Measurements from ENCODE around the gene TMX4.

TMX4 gene

DNA sequence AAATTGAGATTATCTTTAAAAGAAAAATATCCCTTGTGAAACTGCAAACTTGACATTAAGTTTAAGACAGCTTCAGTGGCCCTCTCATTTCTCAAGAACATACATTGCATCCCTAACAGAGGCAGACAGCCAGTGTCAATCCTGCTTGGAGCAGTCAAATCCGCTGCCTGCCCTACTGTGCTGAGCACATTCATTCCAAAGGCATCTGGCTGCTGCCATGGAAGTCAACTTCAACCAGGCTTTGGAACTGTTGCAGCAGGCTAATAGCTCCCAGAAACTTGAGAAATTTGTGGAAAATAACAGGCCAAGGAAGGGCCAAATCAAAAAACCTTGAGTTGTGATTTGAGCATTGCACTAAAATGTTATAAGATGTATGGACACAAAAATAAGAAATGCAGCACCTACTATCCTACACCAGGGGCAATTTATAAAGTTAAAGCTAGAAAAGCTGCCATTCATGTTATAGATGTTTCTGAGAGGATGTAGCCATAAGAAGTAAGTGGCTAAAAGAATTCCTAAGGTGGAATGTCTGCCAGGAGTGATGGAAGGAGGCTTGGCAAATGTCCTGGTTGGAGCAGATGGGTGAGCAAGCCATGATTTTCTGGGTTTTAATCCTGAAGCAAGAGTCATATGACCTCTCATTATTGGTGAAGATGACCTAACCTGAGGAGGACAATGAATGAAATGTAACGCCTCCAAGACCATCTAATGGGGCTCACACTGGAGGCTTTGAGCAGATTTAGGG lies 47.9 kb downstream of the TMX4 start:
- DNase-seq (ENCODE audit: low read depth, low spot score): no peak

DNA sequence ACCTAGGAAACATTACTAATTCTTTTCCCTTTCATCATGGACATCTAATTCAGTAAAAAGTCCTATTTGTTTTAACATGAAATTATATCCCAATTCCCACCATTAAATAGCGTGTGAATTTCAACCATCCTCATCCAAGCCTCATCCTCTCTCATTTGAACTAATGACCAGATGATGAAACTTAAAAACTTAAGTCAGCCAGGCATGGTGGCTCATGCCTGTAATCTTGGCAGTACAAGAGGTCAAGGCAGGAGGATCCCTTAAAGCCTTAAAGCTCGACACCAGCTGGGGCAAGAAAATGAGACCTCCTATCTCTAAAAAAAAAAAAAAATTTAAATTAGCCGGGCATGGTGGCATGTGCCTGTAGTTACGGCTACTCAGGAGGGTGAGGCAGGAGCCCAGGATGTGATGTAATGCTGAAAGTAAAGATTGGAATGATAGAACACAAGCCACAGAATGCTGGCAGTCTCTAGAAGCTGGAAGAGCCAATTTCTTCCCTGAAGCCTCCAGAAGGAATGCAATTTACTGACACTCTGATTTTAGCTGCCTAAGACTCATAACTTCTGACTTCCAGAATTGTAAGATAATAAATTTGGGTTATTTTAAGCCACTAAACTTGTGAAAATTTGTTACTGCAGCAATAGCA lies 52.2 kb downstream of the TMX4 start:
- DNase-seq (ENCODE audit: low read depth, low spot score): no peak

DNA sequence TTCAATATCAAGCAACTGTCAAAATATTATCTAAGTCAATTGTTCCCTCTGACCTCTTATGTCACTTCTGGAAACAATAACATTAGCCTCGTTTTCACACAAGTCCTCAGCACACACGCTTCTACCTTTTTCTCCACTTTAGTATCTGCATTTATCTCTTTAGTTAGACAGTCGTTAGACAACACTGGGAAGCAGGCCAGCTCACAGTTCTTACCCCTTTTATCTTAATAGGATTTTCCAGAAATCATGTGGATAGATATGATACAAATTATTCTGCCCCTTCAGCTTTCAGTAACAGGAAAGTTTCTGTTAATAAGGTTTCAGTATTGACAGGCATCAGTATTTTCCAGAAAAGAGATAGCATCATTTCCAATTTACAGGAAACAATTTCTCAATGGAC lies 53.4 kb downstream of the TMX4 start:
- DNase-seq (ENCODE audit: low read depth, low spot score): no peak

DNA sequence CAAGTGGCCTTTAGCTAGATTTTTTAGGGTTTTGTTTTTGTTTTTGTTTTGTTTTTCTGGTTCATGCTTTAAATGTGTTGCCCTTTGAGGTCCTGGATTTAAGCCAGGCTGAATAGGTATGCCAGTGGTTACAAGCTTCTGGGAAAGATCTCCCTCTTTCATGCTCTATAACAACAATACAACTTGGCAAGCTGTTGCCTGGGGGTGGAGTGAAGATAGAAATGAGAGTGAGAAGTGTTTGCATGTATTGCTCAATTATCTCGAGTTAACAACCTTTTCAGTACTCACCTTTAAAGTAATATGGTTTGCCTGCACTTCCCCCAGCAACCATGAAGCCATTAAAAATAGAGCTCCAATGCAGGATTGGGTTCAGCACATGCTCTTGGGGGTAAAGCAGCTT lies 60.1 kb downstream of the TMX4 start:
- no peak for DNase-seq (ENCODE audit: low read depth, low spot score)

DNA sequence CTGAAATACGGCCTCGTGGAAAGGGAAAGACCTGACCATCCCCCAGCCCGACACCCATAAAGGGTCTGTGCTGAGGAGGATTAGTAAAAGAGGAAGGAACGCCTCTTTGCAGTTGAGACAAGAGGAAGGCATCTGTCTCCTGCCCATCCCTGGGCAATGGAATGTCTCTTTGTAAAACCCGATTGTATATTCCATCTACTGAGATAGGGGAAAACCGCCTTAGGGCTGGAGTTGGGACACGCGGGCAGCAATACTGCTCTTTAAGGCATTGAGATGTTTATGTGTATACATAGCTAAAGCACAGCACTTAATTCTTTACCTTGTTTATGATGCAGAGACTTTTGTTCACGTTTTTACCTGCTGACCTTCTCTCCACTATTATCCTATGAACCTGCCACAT lies 63.0 kb downstream of the TMX4 start:
- peak; percentile 37 for DNase-seq (ENCODE audit: low read depth, low spot score)

DNA sequence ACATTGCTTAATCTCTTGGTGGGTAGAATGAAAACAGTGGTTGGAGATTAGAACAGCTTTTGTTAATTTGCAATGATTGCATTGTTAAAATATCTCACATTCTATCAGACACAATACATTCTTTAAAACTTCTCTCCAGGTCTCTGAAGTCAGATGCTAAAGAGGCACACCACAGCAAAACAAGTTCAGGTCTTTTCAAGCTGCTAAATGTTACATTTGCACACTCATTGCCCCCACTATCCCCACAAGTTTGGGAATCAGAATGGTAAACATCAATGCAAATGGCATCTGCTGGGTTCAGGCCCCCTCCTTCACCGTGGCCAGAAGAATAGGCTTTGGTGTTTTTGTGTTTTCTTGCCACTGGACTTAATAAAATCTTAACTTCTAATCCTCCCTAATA lies 69.2 kb downstream of the TMX4 start:
- no peak for DNase-seq (ENCODE audit: low read depth, low spot score)

DNA sequence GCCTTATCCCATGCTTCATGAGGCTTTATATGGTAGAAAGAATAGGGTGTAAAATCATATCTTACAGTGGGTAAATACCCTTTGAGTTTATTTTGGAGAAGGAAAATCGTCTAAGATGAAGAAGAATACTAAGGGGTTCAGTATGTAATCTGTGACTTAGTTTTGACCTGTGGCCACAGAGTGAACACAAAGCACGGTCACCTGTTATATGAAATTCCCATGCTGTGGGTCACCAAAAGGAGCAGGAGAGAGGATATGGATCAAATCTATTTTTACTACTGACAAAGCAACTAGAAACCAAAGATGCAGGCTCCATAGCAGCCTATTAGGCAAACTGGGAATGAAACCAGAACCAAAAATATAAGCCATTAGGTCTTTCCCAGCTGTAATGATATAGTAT lies 75.7 kb downstream of the TMX4 start:
- no peak for DNase-seq (ENCODE audit: low read depth, low spot score)

DNA sequence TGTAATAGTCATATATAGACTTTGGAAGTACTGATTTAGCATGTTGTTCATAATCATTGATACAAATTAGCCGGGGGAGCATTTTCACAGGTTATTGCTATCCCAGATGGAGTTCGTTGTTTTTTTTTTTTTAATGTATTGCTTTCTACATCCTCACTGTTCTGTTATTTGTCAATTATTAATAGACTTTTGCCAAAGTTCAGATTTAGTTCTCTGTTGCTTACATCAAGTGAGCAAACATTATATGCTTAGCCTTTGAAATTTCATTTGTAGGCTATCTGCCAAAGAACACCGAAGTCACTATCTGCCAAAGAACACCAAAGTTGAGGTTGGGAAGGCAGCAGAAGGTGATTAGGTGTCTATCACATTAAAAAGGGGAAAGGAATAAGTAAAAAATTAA lies 79.2 kb downstream of the TMX4 start, which contains the start of gene HAO1:
Gene HAO1, minus strand, starts transcription at position 118 of the 400 bp plus-strand sequence. Its CDS starts 36 bp downstream, at position 82.
- no peak for DNase-seq (ENCODE audit: low read depth, low spot score)

DNA sequence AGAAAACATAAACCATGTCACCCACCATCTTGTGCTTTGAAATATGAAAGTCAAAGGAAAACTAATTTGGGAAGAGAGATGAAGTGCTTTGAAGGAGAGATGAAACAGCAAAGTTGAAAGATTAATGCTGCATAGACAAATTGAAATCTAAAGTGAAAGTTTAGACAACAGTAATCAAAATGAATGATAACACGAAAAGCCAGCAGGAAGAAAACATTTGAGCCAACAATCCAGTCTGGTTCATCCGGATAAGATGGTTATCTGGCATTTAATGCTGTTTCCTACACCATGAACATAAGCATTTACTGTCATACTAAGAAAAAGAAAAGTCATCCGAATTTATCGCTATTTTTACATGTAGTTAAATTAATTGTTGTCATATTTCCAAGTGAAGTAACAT lies 79.9 kb downstream of the TMX4 start:
- no peak for DNase-seq (ENCODE audit: low read depth, low spot score)

DNA sequence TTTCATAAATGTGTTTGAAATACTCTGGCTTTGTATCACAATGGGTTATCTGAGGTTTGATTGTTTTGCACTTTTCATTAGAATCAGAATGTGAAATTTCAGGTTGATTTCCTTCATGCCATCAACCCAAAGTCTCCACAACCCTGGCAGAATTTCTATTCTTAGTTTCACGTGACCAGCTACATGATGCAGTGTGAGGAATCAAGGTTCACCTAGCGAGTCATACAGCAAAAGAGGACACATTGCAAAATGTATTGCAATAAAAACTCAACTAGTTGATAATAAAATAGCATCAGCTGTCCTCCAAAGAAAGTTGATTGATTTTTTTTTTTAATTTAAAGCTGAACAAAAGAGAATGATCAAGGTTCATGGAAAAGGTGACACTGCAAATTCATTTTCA lies 81.5 kb downstream of the TMX4 start:
- no peak for DNase-seq (ENCODE audit: low read depth, low spot score)

DNA sequence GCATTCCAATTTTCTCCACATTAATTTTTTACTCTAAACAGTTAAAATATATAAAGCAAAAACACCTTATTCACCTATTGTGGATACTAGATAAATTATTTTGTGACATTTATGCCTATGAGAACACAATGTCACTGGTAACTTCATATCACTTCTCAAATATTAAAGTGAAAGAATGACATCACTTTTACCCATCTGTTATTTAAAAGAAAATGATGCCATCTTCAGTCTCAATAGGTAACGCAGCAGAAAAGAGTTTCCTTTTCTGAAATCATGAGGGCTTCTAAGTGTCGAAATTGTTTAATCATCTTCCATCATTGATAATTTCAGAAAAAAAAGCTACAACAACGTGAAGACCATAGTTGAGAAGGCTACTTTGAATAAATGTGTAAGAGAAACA lies 82.2 kb downstream of the TMX4 start:
- DNase-seq (ENCODE audit: low read depth, low spot score): no peak

DNA sequence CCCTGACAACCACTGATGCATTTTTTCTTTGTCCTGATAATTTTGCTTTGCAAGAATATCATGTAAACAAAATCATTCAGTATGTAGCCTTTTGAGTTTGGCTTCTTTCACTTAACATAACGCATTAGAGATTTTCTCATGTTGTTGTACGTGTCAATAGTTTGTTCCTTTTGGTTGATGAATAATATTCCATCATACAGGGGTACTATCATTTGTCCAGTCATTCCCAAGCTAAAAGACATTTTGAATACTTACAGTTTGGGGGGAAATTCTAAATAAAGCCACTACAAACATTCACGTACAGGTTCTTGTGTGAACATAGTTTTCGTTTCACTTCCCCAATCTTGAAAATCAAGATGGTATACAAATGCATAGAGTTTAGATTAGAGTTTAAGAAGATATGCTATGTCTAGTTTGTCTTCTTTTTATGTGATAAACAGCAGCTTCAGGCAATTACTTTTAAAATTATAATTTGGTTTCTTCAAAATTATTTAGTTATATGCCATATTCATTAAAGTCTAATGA lies 84.5 kb downstream of the TMX4 start:
- DNase-seq (ENCODE audit: low read depth, low spot score): no peak

DNA sequence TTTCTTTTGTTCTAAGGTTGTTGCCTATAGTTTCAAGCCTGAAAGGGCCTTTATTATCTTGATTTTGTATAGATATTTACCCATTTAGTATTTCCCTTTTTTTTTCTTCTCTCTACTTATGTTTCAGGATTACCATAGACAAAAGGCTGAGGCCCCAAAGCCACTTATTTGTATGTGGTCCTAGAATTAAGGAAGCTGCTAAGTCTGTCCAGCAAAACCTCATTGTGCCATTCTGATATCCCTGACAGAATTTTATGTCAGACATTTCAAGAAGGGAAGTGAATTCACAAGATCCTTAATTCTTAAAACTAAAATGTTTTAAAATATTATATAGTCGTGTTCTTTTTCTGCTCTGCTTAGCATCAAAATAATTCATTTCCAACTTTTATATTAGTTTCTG lies 86.2 kb downstream of the TMX4 start:
- DNase-seq (ENCODE audit: low read depth, low spot score): no peak

DNA sequence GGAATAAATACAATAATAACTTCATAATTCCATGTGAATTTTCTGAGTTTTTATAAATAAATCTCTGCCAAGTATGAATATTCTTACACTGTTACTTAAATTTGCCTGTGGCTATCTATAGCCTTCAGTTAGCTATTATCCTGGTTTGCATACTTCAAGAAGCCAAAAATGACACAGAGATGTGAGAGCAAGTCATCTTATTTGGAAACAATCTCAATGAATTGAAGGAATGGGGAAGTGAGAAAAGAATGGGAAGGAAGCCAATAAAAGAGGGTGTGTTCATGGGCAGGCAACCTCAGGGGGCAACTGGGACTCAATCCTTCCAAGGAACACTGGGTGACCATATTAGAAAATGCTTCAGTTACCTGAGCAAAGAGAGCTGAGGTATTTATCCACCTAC lies 89.2 kb downstream of the TMX4 start:
- DNase-seq (ENCODE audit: low read depth, low spot score): no peak

Measured in ELF-1 (cell line).